ENCODE data around the gene TUNAR.
"Not testable (repeated sequence)": the region's sequence is repeated elsewhere in the genome, so short reads cannot be mapped to it uniquely, and the experiment has no call there.

The TUNAR gene

DNA sequence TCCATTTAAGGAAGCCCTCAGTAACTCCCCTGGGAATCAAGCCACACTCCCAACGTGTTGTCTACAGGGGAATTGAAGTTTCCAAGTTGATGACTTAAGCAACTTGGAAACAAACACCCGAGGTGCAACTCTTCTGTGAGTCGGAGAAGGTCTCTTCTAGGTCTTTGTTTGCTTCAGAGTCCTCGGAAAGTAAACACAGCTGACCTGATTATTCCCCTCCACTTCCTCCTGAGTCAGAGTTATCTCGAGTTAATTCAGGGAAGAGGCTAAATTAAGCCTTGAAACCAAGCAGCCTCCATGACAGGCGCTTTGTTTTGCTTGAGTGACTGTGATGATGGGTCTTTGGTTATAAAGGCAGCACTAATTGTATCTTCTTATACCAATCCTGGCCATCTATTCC is 41.8 kb downstream of the TUNAR start:
- no peak for DNase-seq (ENCODE audit: low spot score)

DNA sequence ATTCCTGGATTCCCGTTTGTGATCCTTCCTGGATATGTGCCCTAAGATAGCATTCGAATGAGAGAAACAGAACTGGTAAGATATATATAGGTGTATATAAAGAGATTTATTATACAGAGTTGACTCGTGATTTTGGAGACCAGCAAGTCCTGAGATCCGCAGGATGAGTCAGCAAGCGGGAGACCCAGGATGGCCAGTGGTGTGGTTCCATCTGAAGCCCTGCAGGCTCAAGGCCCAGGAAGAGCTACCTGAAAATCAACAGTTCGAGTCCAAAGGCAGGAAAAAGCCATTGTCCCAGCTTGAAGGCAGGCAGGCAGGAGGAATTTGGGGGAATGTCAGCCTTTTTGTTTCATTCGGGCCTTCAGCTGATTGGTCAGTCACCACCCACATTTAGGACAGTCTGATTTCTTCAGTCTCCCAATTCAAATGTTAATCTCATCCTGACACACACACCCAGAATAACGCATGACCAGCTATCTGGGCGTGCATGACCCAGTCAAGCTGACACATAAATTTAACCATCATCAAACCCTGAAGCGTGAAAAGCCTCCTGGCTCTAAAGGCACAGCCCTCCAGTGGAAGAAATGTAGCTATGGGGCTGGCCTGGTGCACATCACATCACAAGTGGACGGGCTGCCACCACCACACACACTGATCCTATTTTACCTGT is 44.3 kb downstream of the TUNAR start:
- no peak for DNase-seq (ENCODE audit: low spot score)

DNA sequence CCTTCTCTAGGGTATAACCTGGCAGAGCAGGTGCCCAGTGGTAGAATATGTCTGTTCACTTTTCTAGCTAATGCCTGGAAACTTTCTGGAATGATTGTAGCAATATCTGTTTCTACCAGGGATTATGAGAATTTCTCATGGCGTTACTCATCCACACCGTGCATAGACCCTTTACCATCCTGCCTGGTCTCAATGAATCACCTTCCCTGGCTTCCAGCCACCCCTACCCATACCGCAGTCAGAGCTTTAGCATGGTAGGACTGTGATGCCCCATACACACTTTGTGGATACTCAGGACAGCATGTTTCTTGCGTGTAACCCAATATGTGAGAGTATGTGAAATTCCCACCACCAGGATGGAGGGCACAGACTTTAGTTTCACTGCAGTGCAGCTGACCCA is 45.4 kb downstream of the TUNAR start:
- DNase-seq (ENCODE audit: low spot score), result no peak

- DNase-seq (ENCODE audit: low spot score), result no peak
Measured at GRCh38 chr14:95928751-95929150, 52.1 kb downstream of the TUNAR start.

DNA sequence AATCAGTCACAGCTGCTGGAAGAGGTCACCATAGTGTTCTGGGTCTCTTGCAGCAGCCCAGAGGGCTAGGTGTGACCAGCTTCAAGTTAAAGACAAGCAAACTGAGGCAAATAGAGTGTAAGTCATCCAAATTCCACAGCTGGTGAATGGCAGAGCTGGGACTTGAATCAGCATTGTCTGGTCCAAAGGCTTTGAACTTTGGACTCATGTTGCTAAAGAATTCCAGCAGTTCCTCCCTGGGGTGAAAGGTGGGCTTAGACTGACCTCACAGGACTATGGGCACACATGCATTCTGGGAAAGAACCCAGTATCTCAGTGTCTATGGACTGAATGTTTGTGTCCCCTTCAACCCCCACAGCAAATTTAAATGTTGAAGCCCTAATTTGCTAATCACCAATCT is 54.8 kb downstream of the TUNAR start:
- no peak for DNase-seq (ENCODE audit: low spot score)

GRCh38 chr14:95935228-95935822 is 58.7 kb downstream of the TUNAR start:
- DNase-seq (ENCODE audit: low spot score), result peak; percentile 22

GRCh38 chr14:95936041-95936440 is 59.4 kb downstream of the TUNAR start:
- DNase-seq (ENCODE audit: low spot score), result no peak

GRCh38 chr14:95939335-95939734 is 62.7 kb downstream of the TUNAR start:
- DNase-seq (ENCODE audit: low spot score), result no peak

- DNase-seq (ENCODE audit: low spot score), result no peak
Measured at GRCh38 chr14:95941897-95942296, 65.3 kb downstream of the TUNAR start.

- DNase-seq (ENCODE audit: low spot score), result no peak
Measured at GRCh38 chr14:95943699-95944098, 67.1 kb downstream of the TUNAR start.

- no peak for DNase-seq (ENCODE audit: low spot score)
Measured at GRCh38 chr14:95944462-95944861, 67.8 kb downstream of the TUNAR start.

DNA sequence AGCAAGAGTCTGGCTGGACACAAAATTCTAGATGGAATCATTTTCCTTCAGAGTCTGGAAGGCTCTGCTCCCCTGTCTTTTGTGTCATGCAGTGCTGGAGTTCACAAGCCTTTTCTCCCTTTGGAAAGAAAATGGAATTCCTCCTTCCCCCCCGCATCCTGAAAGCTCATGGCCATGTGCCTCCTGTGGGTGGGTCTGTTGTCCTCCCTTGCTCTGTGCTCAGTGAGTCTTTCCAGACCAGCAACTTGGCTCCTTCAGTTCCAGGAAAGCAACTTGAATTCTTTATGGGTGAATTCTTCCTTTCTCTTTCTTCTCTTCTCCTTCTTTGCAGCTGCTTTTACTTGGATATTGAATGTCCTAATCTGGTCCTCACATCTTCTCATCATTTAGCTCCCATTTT is 70.2 kb downstream of the TUNAR start:
- DNase-seq (ENCODE audit: low spot score), result no peak

GRCh38 chr14:95948558-95948981 is 71.9 kb downstream of the TUNAR start:
- no peak for DNase-seq (ENCODE audit: low spot score)

GRCh38 chr14:95951359-95951758 is 74.7 kb downstream of the TUNAR start:
- no peak for DNase-seq (ENCODE audit: low spot score)

DNA sequence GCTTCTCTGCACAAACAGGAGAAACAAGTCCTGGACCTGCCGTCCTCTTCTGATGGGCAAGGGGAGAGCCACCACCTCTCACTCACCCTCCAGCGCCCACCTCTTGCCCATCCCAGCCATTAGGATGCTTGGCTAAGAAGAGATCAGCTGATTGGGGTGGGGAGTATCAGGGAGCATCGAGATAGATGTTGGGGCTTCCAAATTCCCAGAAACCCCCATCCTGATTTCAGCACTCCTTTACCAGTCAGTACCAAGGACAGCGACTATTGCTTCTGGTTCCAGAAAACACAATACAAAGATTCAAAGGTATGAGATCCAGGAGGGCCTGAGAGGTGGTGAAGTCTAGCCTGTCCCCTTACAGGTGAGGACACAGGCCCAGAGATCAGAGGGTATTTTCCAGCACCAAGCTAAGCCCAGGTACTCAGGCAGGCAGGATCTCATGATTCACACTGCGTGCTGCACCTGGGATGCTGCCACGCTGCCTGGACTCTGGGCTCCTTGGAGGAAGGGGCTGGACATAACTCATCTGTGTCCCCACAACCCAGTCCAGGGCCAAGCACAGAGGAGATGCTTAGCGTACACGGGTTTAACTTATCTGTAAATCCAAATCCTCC is 76.6 kb downstream of the TUNAR start:
- DNase-seq (ENCODE audit: low spot score), result no peak

- DNase-seq (ENCODE audit: low spot score), result no peak
Measured at GRCh38 chr14:95956601-95957460, 80.2 kb downstream of the TUNAR start.

DNA sequence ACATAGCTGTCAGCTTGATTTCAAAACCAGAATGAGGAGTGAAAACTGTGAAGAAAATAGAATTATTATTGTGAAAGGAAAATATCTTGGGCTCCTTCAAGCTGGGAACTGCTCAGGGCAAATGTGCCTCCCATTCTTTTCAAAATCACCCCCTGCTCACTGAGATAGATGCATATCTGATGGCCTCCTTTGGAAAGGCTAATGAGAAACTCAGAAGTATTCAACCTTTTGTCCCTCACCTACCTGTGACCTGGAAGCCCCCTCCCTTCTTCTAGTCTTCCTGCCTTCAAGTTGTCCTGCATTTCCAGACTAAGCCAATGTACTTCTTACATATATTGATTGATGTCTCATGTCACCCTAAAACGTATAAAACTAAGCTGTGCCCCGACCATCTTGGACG is 81.5 kb downstream of the TUNAR start:
- DNase-seq (ENCODE audit: low spot score), result no peak

DNA sequence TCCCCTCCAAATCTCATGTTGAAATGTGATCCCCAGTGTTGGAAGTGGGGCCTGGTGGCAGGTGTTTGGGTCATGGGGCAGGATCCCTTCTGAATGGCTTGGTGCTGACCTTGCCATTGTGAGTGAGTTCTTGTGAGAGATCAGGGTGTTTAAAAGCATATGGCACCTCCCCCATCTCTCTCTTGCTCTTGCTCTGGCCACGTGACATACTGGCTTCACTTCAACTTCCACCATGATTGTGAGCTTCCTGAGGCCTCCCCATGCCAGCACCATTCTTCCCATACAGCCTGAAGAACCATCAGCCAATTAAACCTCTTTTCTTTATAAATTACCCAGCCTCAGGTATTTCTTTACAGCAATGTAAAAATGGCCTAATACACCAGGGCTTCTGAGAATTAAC is 82.7 kb downstream of the TUNAR start:
- DNase-seq (ENCODE audit: low spot score), result no peak

DNA sequence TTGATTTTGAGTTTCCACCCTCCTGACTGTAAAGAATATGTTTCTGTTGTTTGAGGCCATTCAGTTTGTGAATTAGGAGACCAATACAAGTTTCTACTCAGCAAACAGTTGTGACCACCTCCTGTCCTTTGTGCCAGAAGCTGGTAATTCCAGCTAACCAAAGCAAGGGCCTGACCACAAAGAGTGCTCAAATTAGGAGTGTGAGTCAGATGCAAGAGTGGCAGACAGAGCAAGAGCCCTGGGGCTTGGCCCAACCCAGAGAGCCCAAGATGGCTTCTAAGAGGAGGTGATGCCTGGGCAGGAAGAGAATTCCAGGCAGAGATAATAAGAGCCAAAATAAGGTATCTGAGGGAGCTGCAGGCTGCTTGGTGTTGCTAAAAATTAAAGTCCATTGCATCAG is 84.8 kb downstream of the TUNAR start:
- no peak for DNase-seq (ENCODE audit: low spot score)

GRCh38 chr14:95964901-95965300 is 88.3 kb downstream of the TUNAR start:
- DNase-seq (ENCODE audit: low spot score), result no peak

GRCh38 chr14:95968048-95968447 is 91.4 kb downstream of the TUNAR start:
- not testable (repeated sequence) for DNase-seq (ENCODE audit: low spot score)
